HCT116 (cell line): ENCODE results near the gene ADAM19. TPM values are rescaled to one million over a fixed set of nuclear protein-coding genes. Genes with fewer than 3 reads are reported as not detected.

ENCODE experiments used
- ATAC-seq: fragments of 200-7000 bp; cut with Tn5 transposase; 2 replicates; pipeline ENCODE4 v1.9.1; 2020; ENCODE audit warnings: mild to moderate bottlenecking, moderate library complexity
- BruUV-seq: library from RNA; stranded (reverse); fragments of 400-500 nt; replicated peaks from 2 replicates; lab custom pipeline; 2021; lab: Mats Ljungman, UMichigan
- CTCF ChIA-PET: fragments of 300-600 bp; sonication (Branson Sonifier 250); formaldehyde crosslinking; loops from one replicate; lab custom pipeline; 2021; ENCODE audit warnings: antibody characterized with exemption; lab: Charles Lee
- POLR2A ChIA-PET: fragments of 300-600, 350-600 bp; sonication (Branson Sonifier 250); formaldehyde crosslinking; loops from one replicate; lab custom pipeline; 2021; ENCODE audit warnings: antibody characterized with exemption; lab: Charles Lee
- RAD21 ChIA-PET, 2 experiments: fragments of 300-600 bp; sonication (Branson Sonifier 250); formaldehyde crosslinking; loops; one replicate each; lab custom pipeline; 2023; ENCODE audit warnings: low total read pairs in 2 of 2; ENCODE audit not compliant: uncharacterized antibody in 2 of 2, unreplicated experiment in 2 of 2, low non-redundant PET in 1 of 2; lab: Charles Lee
- DNase-seq: peaks from one replicate; pipeline ENCODE4 v3.0.0-alpha.2; 2010; ENCODE audit warnings: low read depth, low spot score
- H2AFZ ChIP-seq: fragments of 200-600 bp; shearing (Covaris generic), sonication (generic); 2 replicates; pipeline ENCODE4 v1.6.1; 2017; ENCODE audit warnings: low read depth, mixed run types, mixed read lengths, antibody characterized with exemption, low read length; ENCODE audit not compliant: poor library complexity, severe bottlenecking
- H3K27ac ChIP-seq: 2 replicates; pipeline ENCODE4 v1.5.1; 2012; ENCODE audit warnings: low read depth, low read length
- H3K27me3 ChIP-seq: fragments of 200-600 bp; sonication (generic); 2 replicates; pipeline ENCODE4 v1.6.1; 2016; ENCODE audit warnings: mixed run types, low read length, mixed read lengths; ENCODE audit not compliant: insufficient read depth
- H3K36me3 ChIP-seq, 2 experiments: fragments of 200-500 bp in 1 of 2; fragments of 200-600 bp in 1 of 2; sonication (Bioruptor generic) in 1 of 2; sonication (generic) in 1 of 2; 2 replicates each; pipeline versions ENCODE4 v1.5.1 to v1.6.1; 2014 to 2016; ENCODE audit warnings: low read length in 2 of 2, inconsistent platforms in 1 of 2, mixed read lengths in 1 of 2, mixed run types in 1 of 2; ENCODE audit not compliant: insufficient read depth in 2 of 2, control insufficient read depth in 1 of 2
- H3K4me1 ChIP-seq, 2 experiments: fragments of 200-600 bp in 1 of 2; sonication (generic) in 1 of 2; 2 replicates each; pipeline versions ENCODE4 v1.5.1 to v1.6.1; 2012 to 2017; ENCODE audit warnings: low read length in 2 of 2, inconsistent platforms in 1 of 2, mild to moderate bottlenecking in 1 of 2, mixed read lengths in 1 of 2, mixed run types in 1 of 2, moderate library complexity in 1 of 2; ENCODE audit not compliant: insufficient read depth in 2 of 2, control insufficient read depth in 1 of 2
- H3K4me2 ChIP-seq: fragments of 200-600 bp; sonication (generic); 2 replicates; pipeline ENCODE4 v1.6.1; 2017; ENCODE audit warnings: mixed run types, low read length, mixed read lengths
- H3K4me3 ChIP-seq, 2 experiments: fragments of 200-600 bp in 1 of 2; sonication (generic) in 1 of 2; replicated peaks in 1 of 2; 2 replicates each; pipeline ENCODE4 v1.5.1; 2011 to 2016; ENCODE audit warnings: low read length in 2 of 2, control low read depth in 1 of 2, low read depth in 1 of 2, mild to moderate bottlenecking in 1 of 2, mixed read lengths in 1 of 2, mixed run types in 1 of 2
- H3K79me2 ChIP-seq: fragments of 200-600 bp; sonication (generic); 2 replicates; pipeline ENCODE4 v1.6.1; 2017; ENCODE audit warnings: mild to moderate bottlenecking, mixed run types, low read length, moderate library complexity, mixed read lengths; ENCODE audit not compliant: insufficient read depth
- H3K9ac ChIP-seq: fragments of 200-600 bp; sonication (generic); 2 replicates; pipeline ENCODE4 v1.6.1; 2016; ENCODE audit warnings: low read length, mixed read lengths
- H3K9me2 ChIP-seq: fragments of 200-600 bp; sonication (generic), shearing (Covaris generic); 2 replicates; pipeline ENCODE4 v1.6.1; 2017; ENCODE audit warnings: mixed run types, mild to moderate bottlenecking, moderate library complexity; ENCODE audit not compliant: insufficient read depth
- H3K9me3 ChIP-seq, 2 experiments: fragments of 200-500 bp in 1 of 2; fragments of 200-600 bp in 1 of 2; sonication (Bioruptor generic) in 1 of 2; sonication (generic) in 1 of 2; 2 replicates each; pipeline ENCODE4 v1.6.1; 2014 to 2017; ENCODE audit warnings: low read length in 2 of 2, mixed read lengths in 2 of 2, inconsistent platforms in 1 of 2, low read depth in 1 of 2, mild to moderate bottlenecking in 1 of 2, mixed run types in 1 of 2, moderate library complexity in 1 of 2; ENCODE audit not compliant: control insufficient read depth in 1 of 2, insufficient read depth in 1 of 2
- H4K20me1 ChIP-seq: fragments of 200-600 bp; sonication (generic), shearing (Covaris generic); 2 replicates; pipeline ENCODE4 v1.6.1; 2017; ENCODE audit warnings: mixed run types, mild to moderate bottlenecking, moderate library complexity; ENCODE audit not compliant: insufficient read depth
- CBX3 ChIP-seq: IDR thresholded peaks from 2 replicates; pipeline ENCODE4 v1.6.1; 2012; ENCODE audit warnings: low read depth
- CEBPB ChIP-seq: IDR thresholded peaks from 2 replicates; pipeline ENCODE4 v1.6.1; 2012; ENCODE audit warnings: low read depth
- EGR1 ChIP-seq: IDR thresholded peaks from 2 replicates; pipeline ENCODE4 v1.6.1; 2012; ENCODE audit warnings: low read depth
- EZH2 ChIP-seq: fragments of 200-600 bp; sonication (generic); IDR thresholded peaks from 2 replicates; pipeline ENCODE4 v1.6.1; 2017; ENCODE audit warnings: antibody characterized with exemption, mixed run types
- EZH2phosphoT487 ChIP-seq: fragments of 200-600 bp; IDR thresholded peaks from 2 replicates; pipeline ENCODE4 v1.6.1; 2018; ENCODE audit warnings: antibody characterized with exemption, borderline replicate concordance
- POLR2A ChIP-seq: IDR thresholded peaks from 2 replicates; pipeline ENCODE4 v1.7.0; 2011; ENCODE audit warnings: borderline replicate concordance; ENCODE audit not compliant: insufficient read depth, insufficient read length; ENCODE audit errors: extremely low read depth
- RAD21 ChIP-seq: IDR thresholded peaks from 2 replicates; pipeline ENCODE4 v1.6.1; 2012; ENCODE audit warnings: low read depth, mild to moderate bottlenecking
- SIN3A ChIP-seq: IDR thresholded peaks from 2 replicates; pipeline ENCODE4 v1.6.1; 2012; ENCODE audit warnings: low read depth
- SRF ChIP-seq: IDR thresholded peaks from 2 replicates; pipeline ENCODE4 v1.6.1; 2012; ENCODE audit warnings: low read depth
- YY1 ChIP-seq: IDR thresholded peaks from 2 replicates; pipeline ENCODE4 v1.6.1; 2011; ENCODE audit warnings: low read length, low read depth, moderate library complexity, mild to moderate bottlenecking; ENCODE audit not compliant: insufficient replicate concordance; ENCODE audit errors: extremely low read depth
- ZNF274 ChIP-seq: fragments of 200-500 bp; sonication (Bioruptor generic); IDR thresholded peaks from 2 replicates; pipeline ENCODE4 v1.6.1; 2014; ENCODE audit warnings: mild to moderate bottlenecking, low read depth, low read length, inconsistent platforms
- intact Hi-C: fragments of 100-400 bp; cut with micrococcal nuclease; formaldehyde crosslinking; loops from 2 replicates; pipeline ENCODE4 v1.10.0; 2022
- total RNA-seq: library from RNA; stranded (reverse); gene quantifications from one replicate; pipeline ENCODE4 v1.2.1, GENCODE V29; 2021; ENCODE audit not compliant: unreplicated experiment
- TF ChIP-seq, protein P1 (sequence below): IDR thresholded peaks from 2 replicates; pipeline ENCODE4 v1.6.1; 2011; ENCODE audit warnings: mild to moderate bottlenecking, low read length, moderate library complexity; ENCODE audit not compliant: insufficient replicate concordance; ENCODE audit errors: extremely low read depth
- TF ChIP-seq, protein P2 (sequence below): IDR thresholded peaks from 2 replicates; pipeline ENCODE4 v1.6.1; 2012
- TF ChIP-seq, protein P3 (sequence below): IDR thresholded peaks from 2 replicates; pipeline ENCODE4 v1.6.1; 2012
- TF ChIP-seq, protein P4 (sequence below): IDR thresholded peaks from 2 replicates; pipeline ENCODE4 v1.6.1; 2012; ENCODE audit warnings: low read depth

ADAM19 gene
- total RNA-seq, 1 experiment from 2014 or later = 77.3 TPM

DNA sequence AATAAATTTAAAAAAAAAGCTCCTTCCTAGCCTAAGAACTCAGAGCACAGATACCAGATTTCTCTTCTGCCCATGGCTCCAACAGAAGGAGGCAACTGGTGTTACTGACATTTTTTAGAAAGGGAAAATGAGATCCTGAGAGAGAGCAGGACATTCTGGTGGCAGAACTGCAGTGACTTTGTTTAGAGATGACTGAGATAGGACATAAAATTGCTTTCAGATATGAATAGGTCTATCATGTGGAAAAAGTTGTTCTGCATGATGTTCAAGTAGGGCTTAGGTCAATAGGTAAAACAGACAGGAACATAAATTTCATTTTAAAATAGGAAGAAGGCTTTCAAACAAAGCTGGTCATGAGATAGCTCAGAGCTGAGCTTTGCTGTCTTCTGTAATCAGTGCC lies 66.0 kb downstream of the ADAM19 start:
- ChIA-PET POLR2A (no interaction called here), CTCF (no interaction called here), RAD21 (no interaction called here)
- Histone ChIP-seq H3K4me1 (peaks cover 12 to 46% of the 10 kb centered on the region in 2 experiments), H2AFZ (no peak overlapping the region), H3K9me3 (no peaks in the 10 kb centered on the region), H3K4me2 (no peak overlapping the region), H3K9me2 (no peaks in the 10 kb centered on the region), H3K79me2 (no peaks in the 10 kb centered on the region; the same call in 1 of the 2 replicates), H4K20me1 (no peaks in the 10 kb centered on the region), H3K4me3 (no peak overlapping the region), H3K27me3 (no peaks in the 10 kb centered on the region), H3K36me3 (peaks cover 7 to 15% of the 10 kb centered on the region in 2 experiments; a peak in 2 of 4 replicates), H3K9ac (no peak overlapping the region), H3K27ac (no peak overlapping the region)
- TF ChIP-seq YY1 (no peak), ZNF274 (no peak), EZH2 (no peak), EZH2phosphoT487 (no peak), SIN3A (no peak), EGR1 (no peak), POLR2A (no peak), CBX3 (no peak), RAD21 (no peak), SRF (no peak), CEBPB (no peak)
- TF ChIP-seq, protein P1, sequence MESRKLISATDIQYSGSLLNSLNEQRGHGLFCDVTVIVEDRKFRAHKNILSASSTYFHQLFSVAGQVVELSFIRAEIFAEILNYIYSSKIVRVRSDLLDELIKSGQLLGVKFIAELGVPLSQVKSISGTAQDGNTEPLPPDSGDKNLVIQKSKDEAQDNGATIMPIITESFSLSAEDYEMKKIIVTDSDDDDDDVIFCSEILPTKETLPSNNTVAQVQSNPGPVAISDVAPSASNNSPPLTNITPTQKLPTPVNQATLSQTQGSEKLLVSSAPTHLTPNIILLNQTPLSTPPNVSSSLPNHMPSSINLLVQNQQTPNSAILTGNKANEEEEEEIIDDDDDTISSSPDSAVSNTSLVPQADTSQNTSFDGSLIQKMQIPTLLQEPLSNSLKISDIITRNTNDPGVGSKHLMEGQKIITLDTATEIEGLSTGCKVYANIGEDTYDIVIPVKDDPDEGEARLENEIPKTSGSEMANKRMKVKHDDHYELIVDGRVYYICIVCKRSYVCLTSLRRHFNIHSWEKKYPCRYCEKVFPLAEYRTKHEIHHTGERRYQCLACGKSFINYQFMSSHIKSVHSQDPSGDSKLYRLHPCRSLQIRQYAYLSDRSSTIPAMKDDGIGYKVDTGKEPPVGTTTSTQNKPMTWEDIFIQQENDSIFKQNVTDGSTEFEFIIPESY = no peak
- TF ChIP-seq, protein P2, sequence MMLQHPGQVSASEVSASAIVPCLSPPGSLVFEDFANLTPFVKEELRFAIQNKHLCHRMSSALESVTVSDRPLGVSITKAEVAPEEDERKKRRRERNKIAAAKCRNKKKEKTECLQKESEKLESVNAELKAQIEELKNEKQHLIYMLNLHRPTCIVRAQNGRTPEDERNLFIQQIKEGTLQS = no peak
- TF ChIP-seq, protein P3, sequence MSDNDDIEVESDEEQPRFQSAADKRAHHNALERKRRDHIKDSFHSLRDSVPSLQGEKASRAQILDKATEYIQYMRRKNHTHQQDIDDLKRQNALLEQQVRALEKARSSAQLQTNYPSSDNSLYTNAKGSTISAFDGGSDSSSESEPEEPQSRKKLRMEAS = no peak
- TF ChIP-seq, protein P4, sequence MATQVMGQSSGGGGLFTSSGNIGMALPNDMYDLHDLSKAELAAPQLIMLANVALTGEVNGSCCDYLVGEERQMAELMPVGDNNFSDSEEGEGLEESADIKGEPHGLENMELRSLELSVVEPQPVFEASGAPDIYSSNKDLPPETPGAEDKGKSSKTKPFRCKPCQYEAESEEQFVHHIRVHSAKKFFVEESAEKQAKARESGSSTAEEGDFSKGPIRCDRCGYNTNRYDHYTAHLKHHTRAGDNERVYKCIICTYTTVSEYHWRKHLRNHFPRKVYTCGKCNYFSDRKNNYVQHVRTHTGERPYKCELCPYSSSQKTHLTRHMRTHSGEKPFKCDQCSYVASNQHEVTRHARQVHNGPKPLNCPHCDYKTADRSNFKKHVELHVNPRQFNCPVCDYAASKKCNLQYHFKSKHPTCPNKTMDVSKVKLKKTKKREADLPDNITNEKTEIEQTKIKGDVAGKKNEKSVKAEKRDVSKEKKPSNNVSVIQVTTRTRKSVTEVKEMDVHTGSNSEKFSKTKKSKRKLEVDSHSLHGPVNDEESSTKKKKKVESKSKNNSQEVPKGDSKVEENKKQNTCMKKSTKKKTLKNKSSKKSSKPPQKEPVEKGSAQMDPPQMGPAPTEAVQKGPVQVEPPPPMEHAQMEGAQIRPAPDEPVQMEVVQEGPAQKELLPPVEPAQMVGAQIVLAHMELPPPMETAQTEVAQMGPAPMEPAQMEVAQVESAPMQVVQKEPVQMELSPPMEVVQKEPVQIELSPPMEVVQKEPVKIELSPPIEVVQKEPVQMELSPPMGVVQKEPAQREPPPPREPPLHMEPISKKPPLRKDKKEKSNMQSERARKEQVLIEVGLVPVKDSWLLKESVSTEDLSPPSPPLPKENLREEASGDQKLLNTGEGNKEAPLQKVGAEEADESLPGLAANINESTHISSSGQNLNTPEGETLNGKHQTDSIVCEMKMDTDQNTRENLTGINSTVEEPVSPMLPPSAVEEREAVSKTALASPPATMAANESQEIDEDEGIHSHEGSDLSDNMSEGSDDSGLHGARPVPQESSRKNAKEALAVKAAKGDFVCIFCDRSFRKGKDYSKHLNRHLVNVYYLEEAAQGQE = no peak
- ATAC-seq (no peak), DNase-seq (no peak)
- no TSS peak for BruUV-seq
- intact Hi-C loops = no loop called here
